Nephron (organoid): Measurements from ENCODE around the gene SYT14.

Source experiments
- H3K27ac Mint-ChIP-seq, 3 experiments: 2 replicates each; pipeline ENCODE4 v1.8.0; 2020; ENCODE audit warnings: mixed read lengths in 3 of 3, mild to moderate bottlenecking in 2 of 3, moderate library complexity in 1 of 3
- H3K27me3 Mint-ChIP-seq: 2 replicates; pipeline ENCODE4 v1.8.0; 2021; ENCODE audit warnings: low read depth, mild to moderate bottlenecking, moderate library complexity, mixed read lengths
- H3K36me3 Mint-ChIP-seq: 2 replicates; pipeline ENCODE4 v1.8.0; 2020; ENCODE audit warnings: low read depth, mixed read lengths
- H3K4me1 Mint-ChIP-seq: 2 replicates; pipeline ENCODE4 v1.8.0; 2020; ENCODE audit warnings: mixed read lengths
- H3K4me3 Mint-ChIP-seq, 3 experiments: 2 replicates each; pipeline ENCODE4 v1.8.0; 2020; ENCODE audit warnings: mild to moderate bottlenecking in 3 of 3, mixed read lengths in 3 of 3, moderate library complexity in 2 of 3
- H3K9me3 Mint-ChIP-seq: 2 replicates; pipeline ENCODE4 v1.8.0; 2020; ENCODE audit warnings: mixed read lengths
- TF ChIP-seq, protein P1 (sequence below), 3 experiments: fragments of 200-600 bp; sonication (generic); IDR thresholded peaks; one replicate each; pipeline ENCODE4 v1.5.0; 2021; ENCODE audit warnings: antibody characterized with exemption in 3 of 3; ENCODE audit not compliant: unreplicated experiment in 3 of 3

SYT14 gene

DNA sequence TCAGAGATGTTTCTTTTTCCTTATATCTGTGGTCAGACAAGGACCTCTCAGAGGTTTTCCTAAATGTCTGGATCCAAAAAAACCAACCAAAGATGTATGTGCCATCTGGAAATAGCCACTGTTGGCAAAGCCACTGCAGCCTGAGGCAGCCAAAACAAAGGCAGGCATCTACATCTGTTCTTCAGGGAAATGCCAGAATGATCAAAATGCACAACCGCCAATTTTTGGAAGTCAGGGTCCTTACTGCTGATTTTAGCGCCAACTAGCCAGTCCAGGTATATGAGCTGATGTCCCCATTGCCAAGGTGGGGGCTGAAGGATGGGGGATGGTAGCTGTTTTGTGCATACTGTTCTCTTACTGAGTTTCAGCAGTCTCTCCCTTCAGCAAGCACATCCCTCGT lies 45.9 kb downstream of the SYT14 start:
- H3K9me3 Mint-ChIP-seq: peaks cover 7% of the 10 kb centered on the region
- no peaks in the 10 kb centered on the region for H3K36me3 Mint-ChIP-seq
- H3K27ac Mint-ChIP-seq: no peak overlapping the region
- H3K4me1 Mint-ChIP-seq: no peaks in the 10 kb centered on the region
- peaks cover 12% of the 10 kb centered on the region for H3K27me3 Mint-ChIP-seq
- TF ChIP-seq, protein P1, sequence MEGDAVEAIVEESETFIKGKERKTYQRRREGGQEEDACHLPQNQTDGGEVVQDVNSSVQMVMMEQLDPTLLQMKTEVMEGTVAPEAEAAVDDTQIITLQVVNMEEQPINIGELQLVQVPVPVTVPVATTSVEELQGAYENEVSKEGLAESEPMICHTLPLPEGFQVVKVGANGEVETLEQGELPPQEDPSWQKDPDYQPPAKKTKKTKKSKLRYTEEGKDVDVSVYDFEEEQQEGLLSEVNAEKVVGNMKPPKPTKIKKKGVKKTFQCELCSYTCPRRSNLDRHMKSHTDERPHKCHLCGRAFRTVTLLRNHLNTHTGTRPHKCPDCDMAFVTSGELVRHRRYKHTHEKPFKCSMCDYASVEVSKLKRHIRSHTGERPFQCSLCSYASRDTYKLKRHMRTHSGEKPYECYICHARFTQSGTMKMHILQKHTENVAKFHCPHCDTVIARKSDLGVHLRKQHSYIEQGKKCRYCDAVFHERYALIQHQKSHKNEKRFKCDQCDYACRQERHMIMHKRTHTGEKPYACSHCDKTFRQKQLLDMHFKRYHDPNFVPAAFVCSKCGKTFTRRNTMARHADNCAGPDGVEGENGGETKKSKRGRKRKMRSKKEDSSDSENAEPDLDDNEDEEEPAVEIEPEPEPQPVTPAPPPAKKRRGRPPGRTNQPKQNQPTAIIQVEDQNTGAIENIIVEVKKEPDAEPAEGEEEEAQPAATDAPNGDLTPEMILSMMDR (IDR thresholded peaks at IDR 0.05; ENCODE audit: unreplicated experiment in 3 of 3): no peak
- H3K4me3 Mint-ChIP-seq: no peak overlapping the region

DNA sequence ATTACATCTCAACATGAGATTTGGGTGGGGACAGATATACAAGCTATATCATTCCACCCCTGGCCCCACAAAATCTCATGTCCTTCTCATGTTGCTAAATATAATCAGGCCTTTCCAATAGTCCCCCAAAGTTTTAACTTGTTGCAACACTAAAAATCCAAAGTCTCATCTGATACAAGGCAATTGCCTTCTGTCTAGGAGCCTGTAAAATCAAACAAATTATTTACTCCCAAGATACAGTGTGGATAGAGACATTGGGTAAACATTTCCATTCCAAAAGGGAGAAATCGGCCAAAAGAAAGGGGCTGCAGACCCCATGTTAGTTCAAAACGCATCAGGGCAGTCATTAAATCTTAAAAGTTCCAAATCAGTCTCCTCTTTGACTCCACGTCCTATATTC lies 47.0 kb downstream of the SYT14 start:
- Mint-ChIP-seq H3K4me3 (no peak overlapping the region), H3K4me1 (no peaks in the 10 kb centered on the region), H3K27me3 (peaks cover 8% of the 10 kb centered on the region), H3K9me3 (peaks cover 4% of the 10 kb centered on the region), H3K36me3 (no peaks in the 10 kb centered on the region), H3K27ac (no peak overlapping the region)
- TF ChIP-seq, protein P1 (IDR thresholded peaks at IDR 0.05; ENCODE audit: unreplicated experiment in 3 of 3): no peak

DNA sequence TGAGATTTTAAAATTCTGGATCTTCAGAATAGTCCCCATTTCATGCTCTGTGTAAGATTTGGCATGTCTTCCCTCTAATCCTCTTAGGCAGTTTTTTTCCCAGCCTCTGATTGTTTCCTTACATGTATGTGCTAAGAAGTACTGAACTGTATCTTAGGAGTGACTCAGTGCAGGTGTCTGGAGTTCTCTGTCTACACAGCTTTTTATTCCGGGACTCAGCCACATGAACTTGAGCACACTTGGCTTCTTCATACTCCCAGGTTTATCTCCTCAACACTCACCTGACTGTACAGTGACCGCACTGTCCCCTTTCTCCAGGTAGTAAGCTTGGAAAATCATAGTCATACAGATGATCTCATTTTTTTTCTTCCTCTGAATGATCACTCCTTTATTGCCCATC lies 50.7 kb downstream of the SYT14 start:
- Mint-ChIP-seq H3K27ac (no peak overlapping the region), H3K9me3 (no peaks in the 10 kb centered on the region), H3K4me3 (no peak overlapping the region), H3K27me3 (no peaks in the 10 kb centered on the region), H3K36me3 (no peaks in the 10 kb centered on the region), H3K4me1 (no peaks in the 10 kb centered on the region)
- TF ChIP-seq, protein P1 (IDR thresholded peaks at IDR 0.05; ENCODE audit: unreplicated experiment in 3 of 3): no peak

DNA sequence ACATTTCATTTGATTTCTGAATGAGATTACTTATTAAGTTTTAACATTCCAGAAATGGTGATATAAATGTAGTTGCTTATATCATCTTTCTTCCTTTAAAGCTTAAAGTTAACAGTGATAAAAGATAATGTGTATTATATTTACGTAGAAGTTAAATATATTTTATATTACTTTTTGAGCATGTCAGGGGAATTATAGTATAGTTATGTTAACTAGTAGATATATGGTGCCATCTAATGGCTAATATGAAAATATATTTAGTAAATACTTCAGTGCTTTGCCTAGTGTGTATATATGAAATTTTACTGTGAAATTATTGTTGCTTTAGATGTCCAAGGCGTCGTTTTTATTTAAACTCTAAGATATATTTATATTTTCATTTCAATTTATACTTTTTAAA lies 51.5 kb downstream of the SYT14 start:
- no peaks in the 10 kb centered on the region for H3K36me3 Mint-ChIP-seq
- H3K9me3 Mint-ChIP-seq: no peaks in the 10 kb centered on the region
- H3K27me3 Mint-ChIP-seq: no peaks in the 10 kb centered on the region
- TF ChIP-seq, protein P1 (IDR thresholded peaks at IDR 0.05; ENCODE audit: unreplicated experiment in 3 of 3): peak in 2 of 3 experiments; percentile 12 to 52
- H3K4me1 Mint-ChIP-seq: no peaks in the 10 kb centered on the region
- no peak overlapping the region for H3K27ac Mint-ChIP-seq
- no peak overlapping the region for H3K4me3 Mint-ChIP-seq

DNA sequence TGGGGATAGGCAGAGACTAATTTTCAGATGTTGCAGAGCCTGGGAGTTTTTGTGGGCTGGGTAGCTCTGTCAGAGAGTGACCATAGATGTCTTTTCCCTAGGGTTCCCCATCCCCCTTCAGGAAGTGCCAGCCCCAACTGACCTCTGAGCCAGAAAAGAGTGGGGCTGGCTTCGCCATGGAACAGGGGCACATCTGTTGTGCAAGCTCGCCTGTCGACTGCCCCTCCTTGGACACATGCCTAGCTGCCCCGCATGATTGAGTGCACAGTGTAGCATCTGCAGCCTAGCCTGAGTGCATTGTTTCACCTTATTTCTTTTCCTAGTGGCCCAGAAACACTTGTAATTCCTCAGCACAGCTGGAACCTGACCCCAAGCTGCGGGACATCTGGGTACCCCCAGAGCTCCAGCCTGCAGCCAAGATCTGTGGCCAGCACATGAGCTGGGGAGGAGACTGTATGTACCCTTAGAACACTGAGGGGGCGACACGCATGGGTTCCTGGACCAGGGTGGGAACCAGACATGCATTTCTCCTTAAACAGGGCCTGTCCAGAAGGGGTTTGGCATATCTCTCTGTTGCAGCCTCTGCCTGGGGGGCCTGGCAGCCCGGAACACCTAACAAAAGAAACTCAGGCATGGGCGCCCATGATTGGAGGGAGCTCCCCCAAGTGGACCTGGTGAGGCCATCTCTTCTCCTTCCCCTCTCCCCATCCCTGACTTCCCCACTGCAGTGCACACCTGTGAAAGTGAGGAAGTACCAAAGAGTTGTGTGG lies 55.2 kb downstream of the SYT14 start:
- H3K27ac Mint-ChIP-seq: no peak overlapping the region
- H3K4me3 Mint-ChIP-seq: no peak overlapping the region
- no peaks in the 10 kb centered on the region for H3K4me1 Mint-ChIP-seq
- peaks cover 14% of the 10 kb centered on the region for H3K27me3 Mint-ChIP-seq
- H3K9me3 Mint-ChIP-seq: no peaks in the 10 kb centered on the region
- TF ChIP-seq, protein P1 (IDR thresholded peaks at IDR 0.05; ENCODE audit: unreplicated experiment in 3 of 3): no peak
- no peaks in the 10 kb centered on the region for H3K36me3 Mint-ChIP-seq

DNA sequence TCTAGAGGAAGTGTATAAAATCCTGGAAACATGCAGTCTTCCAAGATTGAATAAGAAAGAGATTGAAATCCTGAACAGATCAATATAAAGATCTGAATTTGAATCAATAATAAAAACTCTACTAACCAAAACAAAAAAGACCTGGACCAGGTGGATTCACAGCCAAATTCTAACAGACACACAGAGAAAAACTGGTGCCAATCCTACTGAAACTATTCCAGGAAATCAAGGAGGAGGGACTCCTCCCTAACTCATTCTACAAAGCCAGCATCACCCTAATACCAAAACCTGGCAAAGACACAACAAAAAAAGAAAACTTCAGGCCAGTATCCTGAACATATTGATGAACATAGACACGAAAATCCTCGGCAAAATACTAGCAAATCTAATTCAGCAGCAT lies 58.3 kb downstream of the SYT14 start:
- no peaks in the 10 kb centered on the region for H3K4me1 Mint-ChIP-seq
- H3K27me3 Mint-ChIP-seq: peaks cover 14% of the 10 kb centered on the region
- no peaks in the 10 kb centered on the region for H3K36me3 Mint-ChIP-seq
- no peak overlapping the region for H3K27ac Mint-ChIP-seq
- no peaks in the 10 kb centered on the region for H3K9me3 Mint-ChIP-seq
- H3K4me3 Mint-ChIP-seq: no peak overlapping the region
- TF ChIP-seq, protein P1 (IDR thresholded peaks at IDR 0.05; ENCODE audit: unreplicated experiment in 3 of 3): no peak
